ENCODE results near the gene RNF144B. TPM values are rescaled to one million over a fixed set of nuclear protein-coding genes. Genes with fewer than 3 reads are reported as not detected.
A peak's percentile ranks its signal among the peaks of the same experiment; 100 is the strongest.

RNF144B gene
- total RNA-seq, 1 experiment from 2014 or later = 12.1 TPM

- Mint-ChIP-seq H3K27ac (ENCODE audit: unreplicated experiment) (peak overlapping the region; percentile 46), H3K4me1 (ENCODE audit: low read depth, unreplicated experiment) (peaks cover 82% of the 10 kb centered on the region), H3K27me3 (ENCODE audit: unreplicated experiment) (no peaks in the 10 kb centered on the region), H3K4me3 (ENCODE audit: low read depth, unreplicated experiment) (no peak overlapping the region), H3K36me3 (ENCODE audit: insufficient read depth, unreplicated experiment) (peaks cover 23% of the 10 kb centered on the region), H3K9me3 (ENCODE audit: low read depth, unreplicated experiment) (peaks cover 3% of the 10 kb centered on the region)
- no peak for TF ChIP-seq CTCF (IDR thresholded peaks at IDR 0.05; ENCODE audit: unreplicated experiment)
- BruUV-seq (replicated peaks) = no TSS peak
- no peak for DNase-seq
- CTCF ChIA-PET = no interaction called here
- intact Hi-C loops (cut with micrococcal nuclease; ENCODE audit: unreplicated experiment) = no loop called here
Observed at GRCh38 chr6:18496462-18496861, 109.3 kb downstream of the RNF144B start.

- peak overlapping the region; percentile 27 for H3K27ac Mint-ChIP-seq (ENCODE audit: unreplicated experiment)
- intact Hi-C loops (cut with micrococcal nuclease; ENCODE audit: unreplicated experiment) = no loop called here
- BruUV-seq (replicated peaks) = no TSS peak
- no peak for DNase-seq
- no peaks in the 10 kb centered on the region for H3K27me3 Mint-ChIP-seq (ENCODE audit: unreplicated experiment)
- peaks cover 82% of the 10 kb centered on the region for H3K4me1 Mint-ChIP-seq (ENCODE audit: low read depth, unreplicated experiment)
- no peak overlapping the region for H3K4me3 Mint-ChIP-seq (ENCODE audit: low read depth, unreplicated experiment)
- TF ChIP-seq CTCF (IDR thresholded peaks at IDR 0.05; ENCODE audit: unreplicated experiment) = no peak
- peaks cover 3% of the 10 kb centered on the region for H3K9me3 Mint-ChIP-seq (ENCODE audit: low read depth, unreplicated experiment)
- CTCF ChIA-PET = interaction anchor here (0.5 kb wide), 1 partner anchor 44 kb away, joined by 7 read pairs; no protein-coding TSS in a partner anchor
- H3K36me3 Mint-ChIP-seq (ENCODE audit: insufficient read depth, unreplicated experiment) = peaks cover 17% of the 10 kb centered on the region
Observed at GRCh38 chr6:18497006-18497405, 109.9 kb downstream of the RNF144B start.

GRCh38 chr6:18498408-18498807 is 111.3 kb downstream of the RNF144B start:
- H3K9me3 Mint-ChIP-seq (ENCODE audit: low read depth, unreplicated experiment) = peaks cover 3% of the 10 kb centered on the region
- DNase-seq = no peak
- TF ChIP-seq CTCF (IDR thresholded peaks at IDR 0.05; ENCODE audit: unreplicated experiment) = no peak
- H3K4me3 Mint-ChIP-seq (ENCODE audit: low read depth, unreplicated experiment) = no peak overlapping the region
- peaks cover 13% of the 10 kb centered on the region for H3K36me3 Mint-ChIP-seq (ENCODE audit: insufficient read depth, unreplicated experiment)
- H3K27ac Mint-ChIP-seq (ENCODE audit: unreplicated experiment) = no peak overlapping the region
- no TSS peak for BruUV-seq (replicated peaks)
- H3K4me1 Mint-ChIP-seq (ENCODE audit: low read depth, unreplicated experiment) = peaks cover 81% of the 10 kb centered on the region
- intact Hi-C loops (cut with micrococcal nuclease; ENCODE audit: unreplicated experiment) = no loop called here
- CTCF ChIA-PET = no interaction called here
- no peaks in the 10 kb centered on the region for H3K27me3 Mint-ChIP-seq (ENCODE audit: unreplicated experiment)

GRCh38 chr6:18500921-18501662 is 113.9 kb downstream of the RNF144B start:
- TF ChIP-seq CTCF (IDR thresholded peaks at IDR 0.05; ENCODE audit: unreplicated experiment) = no peak
- BruUV-seq (replicated peaks) = no TSS peak
- Mint-ChIP-seq H3K27ac (ENCODE audit: unreplicated experiment) (peak overlapping the region; percentile 58), H3K4me1 (ENCODE audit: low read depth, unreplicated experiment) (peaks cover 65% of the 10 kb centered on the region), H3K4me3 (ENCODE audit: low read depth, unreplicated experiment) (no peak overlapping the region), H3K27me3 (ENCODE audit: unreplicated experiment) (no peaks in the 10 kb centered on the region), H3K9me3 (ENCODE audit: low read depth, unreplicated experiment) (peaks cover 3% of the 10 kb centered on the region), H3K36me3 (ENCODE audit: insufficient read depth, unreplicated experiment) (peaks cover 10% of the 10 kb centered on the region)
- no peak for DNase-seq
- CTCF ChIA-PET = no interaction called here
- intact Hi-C loops (cut with micrococcal nuclease; ENCODE audit: unreplicated experiment) = no loop called here

Measured in Calu3 (cell line).